GM18867 (cell line): ENCODE results near the gene ANO2.
"Not testable (repeated sequence)": the region's sequence is repeated elsewhere in the genome, so short reads cannot be mapped to it uniquely, and the experiment has no call there.

Experiments used
- ATAC-seq: cut with Tn5 transposase; IDR thresholded peaks from one replicate; pipeline ENCODE4 v1.9.1; 2021; ENCODE audit warnings: mild to moderate bottlenecking, moderate library complexity; ENCODE audit not compliant: unreplicated experiment

The ANO2 gene

DNA sequence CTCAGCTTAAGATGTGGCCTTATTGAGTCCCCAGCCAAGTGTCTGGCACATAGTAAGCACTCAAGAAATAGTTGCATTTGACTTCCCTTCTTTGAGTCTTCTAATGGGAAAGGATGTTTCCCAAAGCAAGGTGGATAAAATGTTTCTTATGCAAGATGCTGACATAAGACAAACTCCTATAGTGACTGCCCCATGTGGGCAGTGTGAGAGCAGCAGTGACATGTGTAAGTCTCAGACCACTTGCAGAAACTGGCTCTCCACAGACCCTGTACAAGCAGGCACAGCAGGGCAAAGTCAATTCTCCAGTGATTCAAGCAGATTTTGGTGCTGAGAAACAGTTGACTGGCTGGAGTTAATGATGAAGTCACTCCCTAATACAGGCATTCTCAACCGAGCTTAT, 255.3 kb downstream of the ANO2 start:
- ATAC-seq: no peak

DNA sequence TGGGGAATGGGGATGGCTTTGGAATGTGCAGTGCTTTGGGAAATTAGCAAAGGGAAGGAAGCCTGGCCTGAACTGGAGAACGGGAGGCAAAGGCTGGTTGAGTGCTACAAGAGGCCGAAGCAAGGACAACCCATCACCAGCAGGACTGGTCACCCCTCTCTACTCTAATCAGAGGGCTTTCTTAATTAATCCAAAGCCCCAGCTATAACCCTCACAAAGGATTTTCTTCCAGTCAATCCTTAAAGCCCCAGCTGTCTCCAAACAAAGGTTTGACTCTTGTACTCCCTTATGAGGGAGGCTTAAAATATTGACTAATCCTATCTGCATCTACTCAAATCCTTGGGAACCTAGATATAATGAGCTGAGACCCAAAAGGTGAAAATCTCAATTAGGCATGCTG, 256.8 kb downstream of the ANO2 start:
- no peak for ATAC-seq

DNA sequence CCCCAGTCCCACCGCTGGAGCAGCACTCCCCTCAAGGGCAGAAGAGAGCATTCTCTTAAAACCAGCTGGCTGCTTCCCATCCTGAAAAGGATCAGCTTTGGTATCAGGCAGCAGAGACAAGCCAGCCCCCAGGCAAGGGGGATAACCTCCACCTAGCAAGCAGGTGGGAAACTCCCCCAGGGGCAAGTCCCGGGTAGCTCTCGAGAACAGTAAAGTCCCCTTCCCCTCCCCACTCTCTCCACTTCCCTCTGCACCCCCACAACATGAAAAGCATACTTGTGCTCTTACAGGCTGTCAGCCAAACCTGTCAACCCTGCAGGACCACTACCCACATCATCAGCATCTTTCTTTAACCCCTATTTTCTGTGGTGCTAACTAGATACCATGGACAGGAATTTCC, 259.1 kb downstream of the ANO2 start:
- ATAC-seq: no peak

DNA sequence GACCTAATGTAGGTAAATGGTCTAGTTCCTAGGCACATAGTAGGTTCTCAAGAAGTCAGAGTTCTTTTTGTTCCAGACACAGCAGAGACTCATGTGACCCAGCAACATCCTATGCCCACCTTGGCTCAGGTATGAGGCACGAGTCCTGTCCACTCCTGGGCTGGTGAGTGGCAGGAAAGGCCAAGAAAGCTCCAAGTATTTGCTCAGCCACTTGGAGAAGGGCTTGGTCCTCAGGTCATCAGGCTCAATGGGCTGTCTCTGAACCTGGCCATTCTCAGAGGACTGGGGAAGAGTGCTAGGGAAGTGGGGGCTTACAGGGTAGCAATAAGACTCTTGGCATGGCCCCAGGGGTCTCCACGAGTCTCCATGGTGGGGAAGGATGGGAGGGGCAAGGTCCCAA, 260.1 kb downstream of the ANO2 start:
- ATAC-seq: no peak

DNA sequence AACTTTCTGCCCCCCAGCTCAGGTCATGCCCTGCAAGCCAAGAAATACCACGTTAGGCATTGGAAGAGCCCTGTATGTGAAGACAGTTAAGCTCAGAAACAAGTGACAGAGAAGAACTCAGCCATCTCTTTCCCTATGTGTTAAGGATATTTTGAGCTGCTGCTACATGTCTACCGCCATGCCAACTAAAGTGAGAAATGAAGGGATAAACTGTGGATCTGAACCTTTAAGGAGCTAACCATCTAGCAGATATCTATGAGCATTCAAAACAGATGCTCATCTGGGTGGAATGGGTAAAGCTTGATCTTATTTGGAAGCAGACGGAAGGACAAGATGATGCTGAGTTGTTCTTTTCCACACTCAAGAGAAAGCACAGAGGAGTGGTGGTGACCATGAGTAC, 262.5 kb downstream of the ANO2 start:
- no peak for ATAC-seq

DNA sequence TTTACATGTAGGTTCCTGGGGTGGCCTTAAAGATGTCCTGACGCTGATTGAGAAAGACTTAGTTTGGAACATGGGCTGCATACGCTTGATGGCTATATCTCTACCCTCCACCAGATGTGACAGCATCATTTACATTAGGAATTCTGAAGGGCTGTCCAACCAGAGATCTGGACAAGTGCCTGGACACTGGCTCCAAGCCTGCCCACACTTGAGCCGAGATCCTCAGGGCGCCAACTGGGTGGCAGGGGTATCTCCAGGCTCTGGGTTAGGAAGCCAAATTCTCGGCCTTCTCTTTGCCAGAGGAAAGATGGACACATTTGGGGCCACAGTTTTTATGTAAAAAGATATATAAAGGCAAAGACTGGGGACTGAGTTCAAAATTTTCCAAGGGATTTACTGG, 266.9 kb downstream of the ANO2 start:
- ATAC-seq: no peak

DNA sequence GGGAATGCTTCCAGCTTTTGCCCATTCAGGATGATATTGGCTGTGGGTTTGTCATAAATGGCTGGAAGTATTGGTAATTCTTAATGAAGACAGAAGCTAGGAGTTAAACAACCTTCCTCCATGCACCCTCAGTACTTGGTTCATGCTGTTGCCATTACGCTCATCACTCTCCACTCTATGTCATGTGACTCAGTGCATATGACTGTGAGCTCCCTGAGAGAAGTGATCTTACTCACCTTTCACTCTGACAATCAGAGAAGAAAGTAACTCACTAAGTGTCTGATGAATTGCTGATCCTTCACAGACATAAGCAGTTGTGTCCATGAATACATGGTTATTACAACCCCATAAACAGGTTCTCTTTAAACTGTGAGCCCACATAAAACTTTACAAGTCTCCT, 275.4 kb downstream of the ANO2 start:
- ATAC-seq: not testable (repeated sequence)

DNA sequence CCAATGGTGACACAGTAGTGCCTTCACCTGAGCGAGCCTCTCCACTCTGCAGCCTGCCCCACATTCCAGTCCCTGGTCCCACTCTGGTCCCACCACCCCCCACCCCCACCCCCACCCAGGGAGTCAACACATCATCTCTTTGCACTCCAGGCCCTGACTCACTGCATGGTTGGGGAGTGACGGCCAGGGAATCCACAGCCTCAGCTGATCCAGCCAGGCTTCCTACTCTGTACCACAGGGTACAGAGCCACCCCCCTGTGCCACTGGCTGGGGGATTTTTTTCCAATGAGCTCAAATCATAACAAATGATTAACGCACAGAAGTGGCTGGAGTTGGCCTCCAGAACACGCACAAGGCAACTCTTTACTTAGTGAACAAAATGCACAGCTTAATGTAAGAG, 279.4 kb downstream of the ANO2 start:
- no peak for ATAC-seq

DNA sequence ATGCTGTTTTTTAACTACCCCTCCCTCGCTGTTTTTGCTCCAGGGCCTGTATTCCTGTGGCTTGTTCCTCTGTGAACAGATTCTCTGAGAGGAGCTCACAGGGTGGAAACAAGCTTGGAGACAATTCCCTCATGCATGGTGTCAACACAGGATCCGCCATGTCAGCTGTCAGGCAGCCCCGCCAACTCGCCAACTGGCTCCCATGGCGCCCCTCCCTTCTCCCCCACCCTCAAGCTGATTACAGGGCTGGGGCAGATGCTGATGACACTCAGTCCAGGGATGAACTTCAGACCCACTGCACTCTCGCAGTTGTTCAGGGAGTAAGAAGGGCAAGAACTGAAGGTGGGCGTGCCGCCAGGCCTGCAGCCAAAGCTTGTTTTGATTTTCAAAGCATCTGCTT, 283.2 kb downstream of the ANO2 start:
- no peak for ATAC-seq

DNA sequence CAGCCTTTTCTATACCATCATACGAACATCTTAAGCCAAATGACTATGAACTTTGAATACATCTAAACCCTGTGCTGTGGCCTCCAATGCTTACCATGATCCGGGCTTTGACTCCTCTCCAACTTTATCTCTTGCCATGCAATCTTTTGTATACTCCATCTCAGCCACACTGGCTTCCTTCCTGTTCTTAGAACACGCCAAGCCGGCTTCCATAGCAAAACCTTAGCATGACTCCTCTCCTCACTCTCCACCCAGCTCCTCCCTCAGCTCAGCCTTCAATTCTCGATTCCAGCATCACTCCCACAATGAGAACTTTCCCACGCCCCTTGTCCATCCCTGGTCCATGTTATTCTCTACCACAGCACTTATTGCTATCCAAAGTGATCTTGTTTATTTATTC, 284.8 kb downstream of the ANO2 start:
- no peak for ATAC-seq

DNA sequence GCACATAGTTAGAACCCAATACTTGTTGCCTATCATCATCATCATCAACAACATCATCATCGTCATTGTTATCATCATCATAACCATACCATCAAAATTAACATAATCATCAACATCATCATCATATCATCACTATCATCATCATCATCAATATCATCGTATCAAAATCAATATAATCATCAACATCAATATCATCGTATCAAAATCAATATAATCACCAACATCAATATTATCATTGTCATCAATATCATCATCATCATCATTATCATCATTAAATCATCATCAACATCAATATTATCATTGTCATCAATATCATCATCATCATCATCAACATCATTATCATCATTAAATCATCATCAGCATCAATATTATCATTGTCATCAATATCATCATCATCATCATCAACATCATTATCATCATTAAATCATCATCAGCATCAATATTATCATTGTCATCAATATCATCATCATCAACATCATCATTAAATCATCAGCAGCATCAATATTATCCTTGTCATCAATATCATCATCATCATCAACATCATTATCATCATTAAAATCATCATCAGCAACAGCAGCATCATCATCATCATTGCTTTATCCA, 286.6 kb downstream of the ANO2 start:
- not testable (repeated sequence) for ATAC-seq

DNA sequence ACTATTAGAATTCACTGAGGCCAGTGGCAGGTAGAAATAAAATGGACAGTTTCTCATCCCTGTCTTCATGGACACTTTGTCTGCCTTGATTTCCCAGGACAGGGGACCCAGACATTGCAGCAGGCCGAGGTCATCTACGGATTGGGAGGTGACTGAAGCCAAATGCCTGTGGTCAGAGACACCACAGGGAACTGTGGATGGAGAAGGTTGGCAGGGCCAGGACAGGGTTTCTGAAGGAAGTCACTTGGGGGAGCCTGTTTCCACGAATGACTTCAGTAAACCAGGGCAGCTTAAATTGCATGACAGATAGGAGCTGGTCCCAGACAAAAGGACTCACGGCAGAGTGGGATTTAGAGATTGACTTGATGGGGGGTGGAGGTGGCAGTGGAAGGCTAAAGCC, 288.2 kb downstream of the ANO2 start:
- ATAC-seq: no peak

DNA sequence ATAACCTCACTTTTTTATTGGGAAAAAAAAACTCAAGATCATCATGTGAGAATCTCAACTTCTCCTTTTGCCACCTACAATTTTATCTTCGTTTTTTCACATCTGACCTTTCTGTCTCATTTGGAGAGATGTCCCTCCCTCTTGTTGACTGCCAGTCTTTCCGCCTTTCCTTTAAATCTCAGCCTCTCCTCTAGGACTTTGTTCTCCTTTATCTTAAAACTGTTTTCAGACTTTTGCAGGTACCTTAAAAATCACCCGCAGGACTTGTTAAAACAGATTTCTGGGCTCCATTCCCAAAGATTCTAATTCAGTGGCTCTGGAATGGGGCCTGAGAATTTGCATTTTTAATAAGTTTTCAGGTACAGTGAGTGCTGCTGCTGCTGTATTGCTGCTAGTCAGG, 289.9 kb downstream of the ANO2 start:
- ATAC-seq: no peak

DNA sequence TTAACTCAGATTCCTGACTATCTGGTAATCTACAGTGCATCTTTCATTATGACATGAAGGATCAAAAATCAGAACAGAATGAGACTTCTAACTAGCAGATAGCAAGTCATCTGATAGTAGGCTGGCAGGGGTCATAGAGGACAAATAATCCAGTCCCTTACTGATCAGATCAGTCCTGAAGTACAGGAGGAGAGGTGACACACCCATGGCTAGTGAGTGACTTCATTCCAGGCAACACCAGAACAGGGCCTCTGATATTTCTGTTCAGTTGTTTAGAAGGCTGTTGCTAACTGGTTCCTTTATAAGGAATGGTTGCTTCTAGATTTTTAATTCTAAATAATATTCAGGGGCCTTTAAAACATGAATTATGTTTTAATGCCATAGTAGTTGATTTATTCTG, 291.0 kb downstream of the ANO2 start:
- no peak for ATAC-seq

DNA sequence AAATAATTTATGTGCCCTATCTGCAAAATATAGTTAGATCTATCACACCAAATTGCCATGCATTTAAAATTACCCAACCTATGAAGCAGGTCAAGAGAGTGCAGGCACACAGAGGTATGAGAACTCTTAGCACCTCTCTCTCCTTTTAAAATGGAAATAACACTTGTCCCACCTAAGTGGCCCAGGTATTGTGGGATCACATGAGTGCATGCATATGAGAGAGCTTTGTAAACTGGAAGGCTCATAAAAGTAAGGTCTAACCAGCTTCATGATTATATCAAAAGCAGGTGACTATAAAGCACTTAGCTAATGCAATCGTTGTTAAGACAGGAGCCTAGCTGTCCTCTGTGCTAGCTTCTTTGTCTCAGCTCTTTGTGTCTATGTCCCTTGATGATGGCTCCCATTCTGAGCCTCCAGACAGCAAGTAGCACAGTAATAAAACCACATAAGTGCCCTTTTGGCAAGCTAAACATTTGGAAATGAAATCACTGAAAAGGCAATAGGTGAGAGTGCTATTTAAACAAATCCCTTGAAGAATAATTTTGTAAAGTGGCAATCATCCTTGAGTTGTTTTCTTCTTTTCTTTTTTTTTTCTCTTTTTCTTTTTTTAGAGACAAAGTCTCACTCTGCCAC, 294.1 kb downstream of the ANO2 start:
- ATAC-seq: no peak

DNA sequence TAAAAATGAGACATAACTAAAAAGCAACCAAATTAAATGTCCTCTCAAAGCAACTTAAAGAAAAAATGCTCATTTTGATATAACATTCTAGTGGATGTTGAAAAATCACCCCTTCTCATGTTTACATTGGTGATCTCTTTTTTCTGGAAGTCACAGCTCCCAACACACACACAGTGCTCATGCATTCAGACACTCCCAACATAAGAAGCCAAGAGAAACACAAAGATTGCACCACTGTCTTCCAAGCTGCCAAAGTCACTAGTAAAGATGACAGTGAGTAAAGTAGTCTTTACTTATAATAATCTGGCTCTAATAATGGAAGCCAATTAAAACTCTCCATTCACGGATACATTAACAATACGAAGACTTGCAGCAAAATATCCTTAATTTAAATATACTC, 294.8 kb downstream of the ANO2 start:
- no peak for ATAC-seq

DNA sequence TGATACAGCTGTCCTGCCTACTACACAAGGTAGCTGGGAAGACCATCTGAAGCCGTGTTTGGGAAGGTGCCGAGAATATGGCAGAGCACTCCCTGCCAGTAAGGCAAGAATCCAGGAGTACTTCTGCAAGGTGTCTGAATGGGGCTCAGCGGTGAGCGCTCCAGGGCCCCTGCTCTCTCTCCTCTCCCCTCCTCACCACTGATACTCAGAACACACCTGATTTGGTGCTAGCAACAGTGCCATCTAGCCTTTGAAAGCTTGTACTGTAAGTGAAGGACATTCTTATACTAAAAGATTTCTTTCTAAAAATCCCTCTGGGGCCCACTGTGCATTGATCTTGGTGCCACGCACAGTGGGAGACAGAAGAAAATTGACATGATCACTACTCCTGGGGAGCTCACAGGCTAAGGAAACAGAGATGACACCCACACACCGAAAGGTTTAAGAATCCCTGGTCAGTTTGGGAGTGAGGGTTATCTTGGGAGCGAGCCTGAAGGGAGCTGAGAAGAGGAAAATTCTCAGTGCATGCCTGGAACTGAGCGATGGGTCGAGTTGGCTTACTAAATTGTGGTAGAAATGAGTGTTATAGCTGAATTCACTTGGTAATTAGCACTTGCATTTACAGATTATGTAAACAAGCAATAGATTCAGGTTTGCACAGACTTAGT, 296.2 kb downstream of the ANO2 start:
- no peak for ATAC-seq

DNA sequence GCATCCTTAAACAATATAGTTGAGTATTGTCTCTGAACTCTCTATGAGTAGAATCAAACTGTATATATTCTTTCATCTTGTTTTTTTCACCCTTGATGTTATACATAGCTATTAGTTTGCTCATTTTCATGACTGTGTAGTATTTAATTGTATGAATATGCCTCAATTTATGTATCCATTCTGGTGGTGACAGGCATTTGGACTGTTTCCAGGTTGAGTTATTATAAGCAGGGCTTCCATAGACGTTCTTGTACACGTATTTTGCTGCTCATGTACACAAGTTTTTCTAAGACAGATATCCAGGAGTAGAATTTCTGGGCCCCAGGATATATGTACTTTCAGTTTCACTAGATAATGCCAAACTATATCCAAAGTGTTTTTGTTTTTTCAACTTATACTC, 301.8 kb downstream of the ANO2 start:
- no peak for ATAC-seq

DNA sequence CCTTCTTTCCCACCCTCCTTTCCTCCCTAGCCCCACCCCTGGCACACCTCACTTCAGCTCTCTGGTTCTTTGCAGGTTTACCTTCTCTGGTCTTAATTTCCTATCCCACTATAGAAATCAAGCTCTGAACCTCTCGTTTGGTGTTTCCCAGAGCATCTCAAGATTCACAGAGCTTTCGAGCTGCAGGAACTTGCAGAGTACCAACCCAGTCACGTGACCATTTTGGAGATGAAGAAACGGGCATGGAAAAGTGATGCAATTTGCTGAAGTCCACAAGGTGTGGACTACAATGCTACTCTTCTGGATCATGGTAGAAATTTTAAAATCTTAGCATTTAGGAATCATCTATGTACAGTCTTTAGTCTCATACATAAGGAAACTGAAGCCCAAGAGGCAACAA, 307.4 kb downstream of the ANO2 start:
- no peak for ATAC-seq

DNA sequence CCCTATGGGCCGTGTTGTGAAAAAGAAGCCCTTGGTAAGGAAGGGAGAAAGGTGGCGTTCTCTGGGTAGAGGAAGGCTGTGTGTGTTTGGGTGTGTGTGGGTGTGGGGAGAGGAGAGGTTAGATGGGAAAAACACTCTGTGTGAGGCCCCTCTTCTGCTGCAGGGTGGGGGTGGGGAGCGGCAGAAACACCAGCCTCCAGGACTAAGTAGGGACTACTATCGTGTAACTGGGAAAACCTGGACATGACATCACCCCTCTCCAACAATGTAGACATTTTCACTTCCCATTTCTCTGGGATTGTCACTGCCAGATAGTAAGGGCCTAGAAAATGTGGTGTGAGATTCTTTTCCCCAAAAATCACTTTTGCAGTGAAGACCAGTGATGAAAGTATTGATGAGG, 308.2 kb downstream of the ANO2 start:
- ATAC-seq: no peak

DNA sequence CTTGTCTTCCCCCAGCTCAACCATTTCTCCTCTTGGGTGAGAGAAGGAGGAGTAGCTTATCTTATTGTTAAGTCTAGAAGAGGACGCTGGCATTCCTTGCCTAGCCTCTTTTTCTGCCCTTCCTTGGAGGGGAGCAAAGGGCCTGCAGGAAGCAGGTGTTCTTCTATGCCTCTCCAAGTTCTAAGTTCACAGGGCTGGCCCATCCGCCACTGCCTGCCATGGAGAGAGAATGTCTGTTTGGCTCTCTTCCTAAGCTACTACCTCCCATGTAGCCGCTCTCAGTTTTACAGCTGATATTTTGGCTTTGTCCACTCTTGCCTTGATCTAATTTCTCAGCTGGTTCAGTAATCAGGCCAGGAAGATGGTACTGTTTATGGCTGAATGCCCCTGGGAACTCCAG, 312.0 kb downstream of the ANO2 start:
- no peak for ATAC-seq

DNA sequence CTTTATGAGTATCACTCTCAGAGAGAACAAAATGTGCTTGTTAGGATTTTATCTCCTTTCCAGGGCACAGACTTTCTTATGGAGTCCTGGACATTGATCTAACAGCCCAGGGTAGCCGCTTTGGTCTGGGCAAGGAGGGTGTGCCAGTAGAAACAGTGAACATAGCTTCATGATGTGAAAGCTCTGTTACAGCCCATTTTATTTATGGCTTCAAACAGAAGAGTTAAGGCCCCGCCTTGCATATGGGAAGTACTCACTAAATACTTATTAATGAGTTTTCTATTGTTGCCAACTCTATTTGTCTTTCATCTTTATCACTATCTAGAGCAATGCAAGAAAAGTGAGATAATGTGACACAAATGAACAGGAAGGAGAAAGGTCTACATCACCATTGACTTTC, 312.6 kb downstream of the ANO2 start:
- no peak for ATAC-seq

DNA sequence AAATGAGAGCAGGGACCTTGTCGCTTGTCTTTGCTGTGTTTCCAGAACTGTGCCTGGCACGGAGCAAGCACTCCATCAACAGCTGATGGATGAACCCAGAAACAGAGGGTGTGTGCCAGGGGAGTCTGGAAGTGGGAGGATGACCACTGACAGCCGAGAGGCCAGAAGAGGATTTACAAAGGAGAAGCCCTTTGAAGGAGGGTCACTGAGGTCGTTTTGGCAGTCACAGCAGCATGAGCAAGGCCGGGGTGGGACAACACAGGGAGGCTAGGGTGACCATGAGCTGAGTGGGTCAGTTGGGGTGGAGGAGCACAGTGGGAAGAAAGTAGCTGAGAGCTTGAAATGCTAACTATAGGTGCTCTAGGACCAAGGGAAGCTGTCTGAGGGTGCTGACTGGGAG, 313.6 kb downstream of the ANO2 start:
- ATAC-seq: no peak
